Esophagus squamous epithelium (tissue), 5 donors: ENCODE measurements around the gene KCNMA1. TPM values are rescaled to one million over a fixed set of nuclear protein-coding genes. Genes with fewer than 3 reads are reported as not detected.

Source experiments
- DNase-seq: peaks from one replicate; lab custom pipeline; 2025; lab: John Stamatoyannopoulos, UW
- H3K27ac ChIP-seq, 4 donors: fragments of 200-600 bp; sonication (generic); one replicate each; pipeline ENCODE4 v1.5.1; 2016 to 2019; ENCODE audit warnings: mild to moderate bottlenecking in 1 of 4
- H3K27me3 ChIP-seq, 4 donors: fragments of 200-600 bp; sonication (generic); 1 replicate in 3 of 4; 2 replicates in 1 of 4; pipeline versions ENCODE4 v1.5.1 to v1.6.0; 2017 to 2021; ENCODE audit warnings: antibody characterized with exemption in 1 of 4
- H3K36me3 ChIP-seq, 3 donors: fragments of 200-600 bp; sonication (generic); one replicate each; pipeline ENCODE4 v1.5.1; 2016 to 2019
- H3K4me1 ChIP-seq, 3 donors: fragments of 200-600 bp; sonication (generic); one replicate each; pipeline ENCODE4 v1.5.1; 2017 to 2019
- H3K4me3 ChIP-seq, 4 donors: fragments of 200-600 bp; sonication (generic); 1 replicate in 3 of 4; 2 replicates in 1 of 4; pipeline ENCODE4 v1.5.1; 2016 to 2019; ENCODE audit warnings: mild to moderate bottlenecking in 2 of 4, moderate library complexity in 1 of 4
- H3K9me3 ChIP-seq, 3 donors: fragments of 200-600 bp; sonication (generic); one replicate each; pipeline ENCODE4 v1.5.1; 2016 to 2019
- CTCF ChIP-seq, 6 experiments: fragments of 450-650 bp in 4 of 6; fragments of 200-600 bp in 2 of 6; sonication (generic) in 2 of 6; IDR thresholded peaks; one replicate each; pipeline ENCODE4 v1.5.1; 2016 to 2019; ENCODE audit warnings: antibody characterized with exemption in 6 of 6, mild to moderate bottlenecking in 4 of 6, moderate library complexity in 4 of 6
- POLR2A ChIP-seq, 4 donors: fragments of 450-650 bp; IDR thresholded peaks; one replicate each; pipeline ENCODE4 v1.6.1; 2017; ENCODE audit warnings: antibody characterized with exemption in 4 of 4, mild to moderate bottlenecking in 4 of 4, moderate library complexity in 3 of 4
- WGBS, 2 donors: methylation state at CpG; one replicate each; pipeline ENCODE4 v1.1.5; 2018; 5-methylcytosine and 5-hydroxymethylcytosine counted together
- intact Hi-C: fragments of 100-400 bp; cut with DNase I; formaldehyde crosslinking; loops from one replicate; pipeline ENCODE4 v1.15.0; 2022
- total RNA-seq, 4 donors: library from RNA; depleted of rRNA; stranded (reverse); fragments of >200 nt; gene quantifications; one replicate each; pipeline ENCODE4 v1.1.0, GENCODE V29; 2016
- donor health status: DM: yes; HTN: yes; CAD: no.

KCNMA1 gene
- total RNA-seq, 4 donors from 2014 or later = 7.5 to 74.2 (median 18.0) TPM

GRCh38 chr10:77313066-77313750 lies 324.4 kb downstream of the KCNMA1 start:
- Histone ChIP-seq H3K36me3 (no peaks in the 10 kb centered on the region), H3K4me1 (no peaks in the 10 kb centered on the region), H3K9me3 (no peaks in the 10 kb centered on the region), H3K27ac (no peak overlapping the region), H3K4me3 (no peak overlapping the region), H3K27me3 (peaks cover 0 to 4% (median 0%) of the 10 kb centered on the region in 4 donors)
- no peak for DNase-seq
- WGBS, 2 donors = 68 to 85% methylated on average over 12 to 13 of the region's 13 CpGs
- intact Hi-C loops = no loop called here
- TF ChIP-seq CTCF (IDR thresholded peaks at IDR 0.05) = no peak
- no peak for TF ChIP-seq POLR2A (IDR thresholded peaks at IDR 0.05)

GRCh38 chr10:77311186-77311585 lies 326.4 kb downstream of the KCNMA1 start:
- TF ChIP-seq POLR2A (IDR thresholded peaks at IDR 0.05) (no peak), CTCF (IDR thresholded peaks at IDR 0.05) (no peak)
- no peaks in the 10 kb centered on the region for H3K9me3 ChIP-seq
- H3K27ac ChIP-seq = peak overlapping the region in 1 of 4 donors; percentile 33
- no peak for DNase-seq
- H3K4me1 ChIP-seq = no peaks in the 10 kb centered on the region
- no peak overlapping the region for H3K4me3 ChIP-seq
- intact Hi-C loops = no loop called here
- H3K36me3 ChIP-seq = no peaks in the 10 kb centered on the region
- WGBS, 2 donors = 36 to 60% methylated on average over 1 to 2 of the region's 2 CpGs
- peaks cover 0 to 2% (median 0%) of the 10 kb centered on the region in 4 donors for H3K27me3 ChIP-seq

- no peaks in the 10 kb centered on the region for H3K27me3 ChIP-seq
- intact Hi-C loops = no loop called here
- no peak for TF ChIP-seq CTCF (IDR thresholded peaks at IDR 0.05)
- no peak for TF ChIP-seq POLR2A (IDR thresholded peaks at IDR 0.05)
- H3K9me3 ChIP-seq = no peaks in the 10 kb centered on the region
- H3K4me1 ChIP-seq = no peaks in the 10 kb centered on the region
- no peak overlapping the region for H3K4me3 ChIP-seq
- 51 to 83% methylated on average over 6 of the region's 6 CpGs for WGBS, 2 donors
- H3K36me3 ChIP-seq = no peaks in the 10 kb centered on the region
- peak overlapping the region in 1 of 4 donors; percentile 33 for H3K27ac ChIP-seq
- no peak for DNase-seq
Observed at GRCh38 chr10:77310288-77310840, 327.2 kb downstream of the KCNMA1 start.

GRCh38 chr10:77309509-77309908 lies 328.1 kb downstream of the KCNMA1 start:
- Histone ChIP-seq H3K4me1 (no peaks in the 10 kb centered on the region), H3K27me3 (peaks cover 0 to 6% (median 0%) of the 10 kb centered on the region in 4 donors), H3K27ac (no peak overlapping the region), H3K36me3 (no peaks in the 10 kb centered on the region), H3K4me3 (no peak overlapping the region), H3K9me3 (no peaks in the 10 kb centered on the region)
- DNase-seq = no peak
- intact Hi-C loops = no loop called here
- no peak for TF ChIP-seq POLR2A (IDR thresholded peaks at IDR 0.05)
- TF ChIP-seq CTCF (IDR thresholded peaks at IDR 0.05) = no peak
- WGBS, 2 donors = no CpG with 5 or more reads among the region's 2 CpGs

- H3K27ac ChIP-seq = no peak overlapping the region
- no peak for TF ChIP-seq CTCF (IDR thresholded peaks at IDR 0.05)
- no peak for TF ChIP-seq POLR2A (IDR thresholded peaks at IDR 0.05)
- H3K4me1 ChIP-seq = no peaks in the 10 kb centered on the region
- WGBS, 2 donors = 67 to 87% methylated on average over 6 of the region's 6 CpGs
- intact Hi-C loops = no loop called here
- H3K9me3 ChIP-seq = no peaks in the 10 kb centered on the region
- H3K36me3 ChIP-seq = no peaks in the 10 kb centered on the region
- H3K27me3 ChIP-seq = peaks cover 0 to 10% (median 0%) of the 10 kb centered on the region in 4 donors
- no peak overlapping the region for H3K4me3 ChIP-seq
- DNase-seq = no peak
Observed at GRCh38 chr10:77309092-77309491, 328.5 kb downstream of the KCNMA1 start.
